NT2/D1 (cell line): ENCODE results near the gene NFYA.

Experiments used
- DNase-seq: peaks from one replicate; pipeline ENCODE4 v3.0.0-alpha.2; 2011; ENCODE audit warnings: low read depth, low spot score
- H3K27me3 ChIP-seq: 2 replicates; pipeline ENCODE4 v1.6.0; 2011; ENCODE audit warnings: mild to moderate bottlenecking; ENCODE audit not compliant: insufficient read length, insufficient read depth
- H3K36me3 ChIP-seq: 2 replicates; pipeline ENCODE4 v1.6.1; 2011; ENCODE audit warnings: mild to moderate bottlenecking, low read length, mixed read lengths; ENCODE audit not compliant: insufficient read depth, insufficient read length
- H3K4me1 ChIP-seq: 2 replicates; pipeline ENCODE4 v1.5.1; 2011; ENCODE audit not compliant: insufficient read depth, insufficient read length
- H3K4me3 ChIP-seq: 2 replicates; pipeline ENCODE4 v1.5.1; 2011; ENCODE audit warnings: low read depth; ENCODE audit not compliant: insufficient read length
- H3K9ac ChIP-seq: 2 replicates; pipeline ENCODE4 v1.6.0; 2011; ENCODE audit warnings: low read depth; ENCODE audit not compliant: insufficient read length
- H3K9me3 ChIP-seq: 2 replicates; pipeline ENCODE4 v1.5.1; 2011; ENCODE audit warnings: mild to moderate bottlenecking, low read length; ENCODE audit not compliant: insufficient read depth
- SUZ12 ChIP-seq: IDR thresholded peaks from 2 replicates; pipeline ENCODE4 v1.6.1; 2011; ENCODE audit not compliant: insufficient read length, insufficient read depth; ENCODE audit errors: extremely low read depth
- YY1 ChIP-seq: IDR thresholded peaks from 2 replicates; pipeline ENCODE4 v1.6.1; 2011; ENCODE audit not compliant: insufficient read length, insufficient read depth
- ZNF274 ChIP-seq: IDR thresholded peaks from 2 replicates; pipeline ENCODE4 v1.6.1; 2011; ENCODE audit warnings: mild to moderate bottlenecking, low read depth, low read length

Gene NFYA

DNA sequence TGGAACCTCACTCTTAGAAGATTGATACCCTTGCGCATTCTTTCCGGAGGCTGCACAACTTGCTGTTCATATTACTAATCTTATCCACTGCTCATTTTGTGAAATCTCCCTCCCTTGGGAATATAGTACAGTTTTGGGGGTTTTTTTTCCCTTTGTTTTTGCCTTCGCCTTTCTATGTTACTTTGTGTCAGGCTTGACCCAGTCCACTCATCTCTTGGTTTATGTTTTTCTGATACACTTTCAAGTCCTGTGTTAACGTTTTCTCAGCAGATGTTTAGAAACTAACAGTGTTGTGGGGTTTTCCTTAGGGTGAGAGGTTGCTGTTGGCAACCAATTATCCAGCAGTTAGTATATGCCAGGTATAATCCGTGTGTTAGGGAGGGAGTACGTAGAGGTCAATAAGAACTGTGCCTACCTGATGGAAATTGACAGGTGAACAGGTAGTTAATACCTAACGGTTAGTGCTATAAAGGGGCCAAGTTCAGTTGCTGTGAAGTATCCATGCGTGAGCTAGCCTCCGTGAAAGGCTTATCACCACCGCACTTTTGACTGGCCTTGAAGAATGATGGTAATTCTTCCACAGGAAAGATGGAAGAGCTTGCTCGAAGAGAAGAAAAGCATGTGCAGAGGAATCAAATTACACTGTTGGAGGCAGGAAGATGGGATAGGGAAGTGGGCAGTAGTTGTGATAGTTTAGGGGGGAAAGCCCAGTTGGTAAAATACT, 1.4 kb downstream of the NFYA start:
- DNase-seq = no peak

GRCh38 chr6:41074692-41075436, 2.1 kb downstream of the NFYA start:
- H3K4me1 ChIP-seq = no peaks in the 10 kb centered on the region
- no peaks in the 10 kb centered on the region for H3K27me3 ChIP-seq
- no peak for DNase-seq

More for the DNA sequence above, 1.4 kb downstream of the NFYA start:
- TF ChIP-seq YY1 (no peak), ZNF274 (no peak), SUZ12 (no peak)
- H3K36me3 ChIP-seq = peaks cover 26% of the 10 kb centered on the region
- no peaks in the 10 kb centered on the region for H3K27me3 ChIP-seq
- H3K4me1 ChIP-seq = no peaks in the 10 kb centered on the region
- no peaks in the 10 kb centered on the region for H3K9me3 ChIP-seq
- H3K4me3 ChIP-seq = peak overlapping the region; percentile 97
- peak overlapping the region; percentile 99 for H3K9ac ChIP-seq

DNA sequence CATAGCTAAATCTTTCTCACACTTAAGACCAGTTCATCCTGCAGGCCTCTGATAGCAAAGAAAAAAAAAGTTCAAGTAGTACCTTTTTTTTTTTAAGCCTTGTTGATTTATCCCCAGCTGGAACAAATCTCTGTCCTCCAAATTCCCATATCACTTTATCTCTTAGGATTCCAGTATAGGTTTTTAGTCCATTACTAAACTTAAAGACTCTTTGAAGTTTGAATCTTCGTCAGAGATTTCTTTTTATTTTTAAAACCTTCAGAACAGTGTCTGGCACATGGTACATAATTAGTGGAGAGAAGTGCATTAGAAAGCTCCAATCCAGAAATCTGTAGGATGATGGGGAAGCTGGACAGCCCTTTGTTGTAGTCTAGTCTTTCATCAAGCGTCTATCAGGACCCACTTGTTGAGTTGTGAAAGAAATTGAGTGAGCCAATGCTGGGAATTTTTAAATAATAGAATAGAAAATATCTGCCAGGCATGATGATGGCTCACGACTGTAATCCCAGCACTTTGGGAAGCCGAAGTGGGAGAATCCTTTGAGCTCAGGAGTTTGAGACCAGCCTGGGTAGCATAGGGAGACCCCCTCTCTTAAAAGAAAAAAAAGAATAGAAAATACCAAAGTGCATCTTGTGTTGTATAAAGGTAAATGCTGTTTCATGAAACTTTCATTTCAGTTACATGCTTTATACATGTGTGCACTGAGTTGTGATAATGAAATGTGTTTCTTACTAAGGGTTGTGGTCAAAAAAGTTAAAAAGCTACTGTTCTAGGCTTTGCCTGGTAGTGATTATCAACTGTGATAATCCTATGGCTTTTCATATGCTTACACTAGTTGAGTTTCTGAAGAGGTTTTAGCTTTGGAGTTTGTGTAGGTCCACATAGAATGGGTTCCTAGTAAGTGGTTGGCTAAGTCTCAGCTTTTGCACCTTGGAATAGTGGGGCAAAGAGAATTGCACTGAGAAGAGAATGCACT, 3.2 kb downstream of the NFYA start:
- no peaks in the 10 kb centered on the region for H3K9me3 ChIP-seq
- H3K9ac ChIP-seq = no peak overlapping the region
- no peaks in the 10 kb centered on the region for H3K4me1 ChIP-seq
- H3K27me3 ChIP-seq = no peaks in the 10 kb centered on the region
- H3K36me3 ChIP-seq = peaks cover 38% of the 10 kb centered on the region
- no peak for DNase-seq
- H3K4me3 ChIP-seq = no peak overlapping the region
- TF ChIP-seq YY1 (no peak), ZNF274 (no peak)

More at GRCh38 chr6:41074692-41075436, 2.1 kb downstream of the NFYA start:
- H3K9ac ChIP-seq = no peak overlapping the region
- no peaks in the 10 kb centered on the region for H3K9me3 ChIP-seq
- H3K36me3 ChIP-seq = peaks cover 27% of the 10 kb centered on the region
- peak overlapping the region; percentile 97 for H3K4me3 ChIP-seq
- TF ChIP-seq YY1 = no peak
- no peak for TF ChIP-seq ZNF274
- no peak for TF ChIP-seq SUZ12

GRCh38 chr6:41077536-41077935, 4.8 kb downstream of the NFYA start:
- DNase-seq = no peak
- no peak for TF ChIP-seq YY1
- TF ChIP-seq ZNF274 = no peak
- no peak for TF ChIP-seq SUZ12
- Histone ChIP-seq H3K9ac (no peak overlapping the region), H3K36me3 (peaks cover 39% of the 10 kb centered on the region), H3K4me1 (no peaks in the 10 kb centered on the region), H3K9me3 (no peaks in the 10 kb centered on the region), H3K27me3 (no peaks in the 10 kb centered on the region), H3K4me3 (no peak overlapping the region)

DNA sequence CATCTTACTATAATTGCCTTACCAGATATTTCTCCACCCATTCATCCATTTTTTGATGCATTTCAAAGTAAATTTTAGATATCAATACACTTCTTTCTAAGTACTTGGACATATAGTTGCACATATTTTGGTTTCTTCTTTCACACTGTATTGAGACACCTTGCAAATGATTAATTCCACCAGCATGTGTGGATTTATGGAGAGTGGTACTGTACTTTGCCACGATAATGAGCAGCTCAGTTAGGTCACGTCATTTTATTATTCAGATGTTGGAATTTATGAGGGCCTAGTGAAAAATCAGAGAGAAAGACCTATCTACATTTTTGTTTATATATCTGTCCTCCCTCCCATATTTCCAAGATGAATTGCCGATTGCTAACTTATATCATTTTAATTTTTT, 5.3 kb downstream of the NFYA start:
- no peak overlapping the region for H3K9ac ChIP-seq
- H3K4me3 ChIP-seq = no peak overlapping the region
- TF ChIP-seq SUZ12 (no peak), ZNF274 (no peak), YY1 (no peak)
- no peaks in the 10 kb centered on the region for H3K9me3 ChIP-seq
- H3K4me1 ChIP-seq = no peaks in the 10 kb centered on the region
- DNase-seq = no peak
- no peaks in the 10 kb centered on the region for H3K27me3 ChIP-seq
- H3K36me3 ChIP-seq = peaks cover 40% of the 10 kb centered on the region

GRCh38 chr6:41079080-41079479, 6.3 kb downstream of the NFYA start:
- TF ChIP-seq SUZ12 (no peak), YY1 (no peak), ZNF274 (no peak)
- Histone ChIP-seq H3K36me3 (peaks cover 50% of the 10 kb centered on the region), H3K4me1 (no peaks in the 10 kb centered on the region)

GRCh38 chr6:41080621-41081020, 7.8 kb downstream of the NFYA start:
- peaks cover 55% of the 10 kb centered on the region for H3K36me3 ChIP-seq

More at GRCh38 chr6:41079080-41079479, 6.3 kb downstream of the NFYA start:
- H3K27me3 ChIP-seq = no peaks in the 10 kb centered on the region
- H3K9me3 ChIP-seq = no peaks in the 10 kb centered on the region
- H3K9ac ChIP-seq = no peak overlapping the region
- H3K4me3 ChIP-seq = no peak overlapping the region
- no peak for DNase-seq

More at GRCh38 chr6:41080621-41081020, 7.8 kb downstream of the NFYA start:
- H3K4me1 ChIP-seq = no peaks in the 10 kb centered on the region
- TF ChIP-seq YY1 (no peak), ZNF274 (no peak), SUZ12 (no peak)
- H3K9me3 ChIP-seq = no peaks in the 10 kb centered on the region
- no peak for DNase-seq
- H3K27me3 ChIP-seq = no peaks in the 10 kb centered on the region
- no peak overlapping the region for H3K9ac ChIP-seq
- no peak overlapping the region for H3K4me3 ChIP-seq
